ENCODE measurements around the gene TFAP2C.

Gene TFAP2C

DNA sequence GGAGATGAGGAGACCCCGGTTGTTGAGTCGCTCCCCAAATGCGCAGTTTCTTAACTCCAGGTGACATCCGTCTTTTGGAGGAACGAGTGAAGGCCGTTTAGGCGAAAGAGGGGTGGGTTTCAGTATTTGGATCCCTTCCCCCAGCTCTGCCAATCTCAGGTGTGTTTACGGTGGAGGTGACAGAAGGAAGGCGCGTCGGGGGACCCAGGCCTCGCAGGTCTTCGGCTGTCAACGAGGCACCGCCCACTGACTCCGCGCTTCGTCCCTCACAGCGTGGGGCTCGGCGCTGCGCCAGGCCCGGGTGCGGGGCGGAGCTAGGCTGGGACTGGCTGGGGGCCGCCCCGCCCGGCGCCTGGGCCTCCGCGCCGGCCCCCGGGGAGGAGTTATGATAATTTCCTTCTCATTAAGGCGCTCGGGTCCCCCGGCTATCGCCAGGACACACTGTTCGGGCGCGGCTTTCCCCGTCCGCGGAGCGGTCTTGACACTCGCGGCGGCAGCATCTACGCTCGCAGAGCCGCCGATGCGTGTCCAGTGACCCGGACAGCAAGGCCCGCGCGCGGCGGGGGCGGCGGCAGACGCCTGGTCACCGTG is at the start of gene TFAP2C:
TSS of gene TFAP2C (plus strand) at position 434 of the 591 bp plus-strand sequence. CDS start 239 bp downstream, outside the sequence.
- DNase-seq (ENCODE audit: low read depth): peak; percentile 93
- TF ChIP-seq, protein P1, sequence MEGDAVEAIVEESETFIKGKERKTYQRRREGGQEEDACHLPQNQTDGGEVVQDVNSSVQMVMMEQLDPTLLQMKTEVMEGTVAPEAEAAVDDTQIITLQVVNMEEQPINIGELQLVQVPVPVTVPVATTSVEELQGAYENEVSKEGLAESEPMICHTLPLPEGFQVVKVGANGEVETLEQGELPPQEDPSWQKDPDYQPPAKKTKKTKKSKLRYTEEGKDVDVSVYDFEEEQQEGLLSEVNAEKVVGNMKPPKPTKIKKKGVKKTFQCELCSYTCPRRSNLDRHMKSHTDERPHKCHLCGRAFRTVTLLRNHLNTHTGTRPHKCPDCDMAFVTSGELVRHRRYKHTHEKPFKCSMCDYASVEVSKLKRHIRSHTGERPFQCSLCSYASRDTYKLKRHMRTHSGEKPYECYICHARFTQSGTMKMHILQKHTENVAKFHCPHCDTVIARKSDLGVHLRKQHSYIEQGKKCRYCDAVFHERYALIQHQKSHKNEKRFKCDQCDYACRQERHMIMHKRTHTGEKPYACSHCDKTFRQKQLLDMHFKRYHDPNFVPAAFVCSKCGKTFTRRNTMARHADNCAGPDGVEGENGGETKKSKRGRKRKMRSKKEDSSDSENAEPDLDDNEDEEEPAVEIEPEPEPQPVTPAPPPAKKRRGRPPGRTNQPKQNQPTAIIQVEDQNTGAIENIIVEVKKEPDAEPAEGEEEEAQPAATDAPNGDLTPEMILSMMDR (IDR thresholded peaks at IDR 0.05; ENCODE audit: insufficient read depth, low read depth, low read length, missing control alignments): no peak
- H3K4me3 ChIP-seq (ENCODE audit: low read length): peak within 1 kb of the TSS; percentile 98

DNA sequence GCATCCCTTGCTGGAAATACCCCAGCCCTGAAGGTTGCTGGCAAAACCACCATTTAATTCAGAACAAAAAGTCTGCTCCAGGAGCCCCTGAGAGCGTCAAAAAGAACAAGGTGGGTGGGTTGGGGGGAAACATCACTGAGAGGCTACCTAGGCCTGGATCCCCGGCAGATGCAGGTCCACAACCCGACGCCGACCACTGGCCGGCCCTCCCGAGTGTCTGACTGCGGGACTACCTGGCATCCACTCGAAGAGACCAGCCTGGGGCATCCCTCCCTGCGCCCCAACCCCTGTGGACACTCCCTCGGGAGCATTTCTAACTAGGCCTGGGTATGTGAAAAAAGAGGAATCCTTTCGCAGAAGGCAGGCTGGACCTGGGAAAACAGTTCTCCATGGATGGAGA is 48.9 kb upstream of the TFAP2C start:
- DNase-seq (ENCODE audit: low read depth): no peak
- TF ChIP-seq, protein P1 (IDR thresholded peaks at IDR 0.05; ENCODE audit: insufficient read depth, low read depth, low read length, missing control alignments): no peak
- H3K4me3 ChIP-seq (ENCODE audit: low read length): no peak overlapping the region

DNA sequence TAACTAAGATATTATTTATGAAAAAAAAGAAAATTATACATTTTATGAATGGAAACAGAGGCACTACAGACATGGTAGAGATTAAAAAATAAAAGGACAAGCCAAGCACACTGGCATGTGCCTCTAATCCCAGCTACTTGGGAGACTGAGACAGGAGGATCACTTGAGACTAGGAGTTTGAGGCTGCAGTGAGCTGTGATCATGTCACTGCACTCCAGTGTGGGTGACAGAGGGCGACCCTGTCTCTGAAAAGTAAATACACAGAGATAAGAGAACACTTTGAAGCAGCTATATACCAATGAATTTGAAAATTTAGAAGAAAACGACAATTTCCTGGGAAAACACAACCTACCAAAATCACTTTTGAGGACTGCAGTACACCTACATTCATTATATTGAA is 47.4 kb upstream of the TFAP2C start:
- TF ChIP-seq, protein P1 (IDR thresholded peaks at IDR 0.05; ENCODE audit: insufficient read depth, low read depth, low read length, missing control alignments): no peak
- H3K4me3 ChIP-seq (ENCODE audit: low read length): no peak overlapping the region
- no peak for DNase-seq (ENCODE audit: low read depth)

DNA sequence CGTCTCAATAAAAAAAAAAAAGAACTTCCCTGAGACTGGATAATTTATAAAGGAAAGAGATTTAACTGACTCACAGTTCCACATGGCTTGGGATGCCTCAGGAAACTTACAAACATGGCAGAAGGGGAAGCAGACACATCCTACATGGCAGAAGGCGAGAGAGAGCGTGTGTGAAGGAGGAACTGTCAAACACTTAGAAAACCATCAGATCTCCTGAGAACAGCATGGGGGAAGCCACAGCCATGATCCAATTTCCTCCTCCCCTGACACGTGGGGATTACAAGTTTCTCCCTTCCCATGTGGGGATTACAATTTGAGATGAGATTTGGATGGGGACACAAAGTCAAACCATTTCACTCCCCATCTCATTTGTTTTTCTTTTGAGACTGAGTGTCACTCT is 46.6 kb upstream of the TFAP2C start:
- no peak overlapping the region for H3K4me3 ChIP-seq (ENCODE audit: low read length)
- TF ChIP-seq, protein P1 (IDR thresholded peaks at IDR 0.05; ENCODE audit: insufficient read depth, low read depth, low read length, missing control alignments): no peak
- no peak for DNase-seq (ENCODE audit: low read depth)

DNA sequence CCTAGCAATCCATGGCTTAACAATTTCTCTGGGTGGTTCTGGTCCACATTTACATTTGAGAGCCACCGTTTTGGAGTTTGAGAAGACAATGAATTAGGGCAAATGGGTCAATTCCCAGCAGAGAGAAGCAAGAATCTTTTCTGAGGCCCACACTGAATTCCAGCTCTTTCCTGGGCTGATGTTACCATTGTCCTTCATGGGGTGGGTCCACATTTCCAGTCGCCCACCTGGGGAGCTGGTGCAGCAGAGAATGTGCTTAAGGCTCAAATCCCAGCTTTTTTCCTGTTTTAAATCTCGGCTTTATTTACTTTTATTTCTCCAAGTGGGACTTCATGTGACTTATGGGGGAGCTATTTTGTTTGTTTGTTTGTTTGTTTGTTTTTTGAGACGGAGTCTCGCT is 44.2 kb upstream of the TFAP2C start:
- no peak overlapping the region for H3K4me3 ChIP-seq (ENCODE audit: low read length)
- no peak for DNase-seq (ENCODE audit: low read depth)
- TF ChIP-seq, protein P1 (IDR thresholded peaks at IDR 0.05; ENCODE audit: insufficient read depth, low read depth, low read length, missing control alignments): no peak

DNA sequence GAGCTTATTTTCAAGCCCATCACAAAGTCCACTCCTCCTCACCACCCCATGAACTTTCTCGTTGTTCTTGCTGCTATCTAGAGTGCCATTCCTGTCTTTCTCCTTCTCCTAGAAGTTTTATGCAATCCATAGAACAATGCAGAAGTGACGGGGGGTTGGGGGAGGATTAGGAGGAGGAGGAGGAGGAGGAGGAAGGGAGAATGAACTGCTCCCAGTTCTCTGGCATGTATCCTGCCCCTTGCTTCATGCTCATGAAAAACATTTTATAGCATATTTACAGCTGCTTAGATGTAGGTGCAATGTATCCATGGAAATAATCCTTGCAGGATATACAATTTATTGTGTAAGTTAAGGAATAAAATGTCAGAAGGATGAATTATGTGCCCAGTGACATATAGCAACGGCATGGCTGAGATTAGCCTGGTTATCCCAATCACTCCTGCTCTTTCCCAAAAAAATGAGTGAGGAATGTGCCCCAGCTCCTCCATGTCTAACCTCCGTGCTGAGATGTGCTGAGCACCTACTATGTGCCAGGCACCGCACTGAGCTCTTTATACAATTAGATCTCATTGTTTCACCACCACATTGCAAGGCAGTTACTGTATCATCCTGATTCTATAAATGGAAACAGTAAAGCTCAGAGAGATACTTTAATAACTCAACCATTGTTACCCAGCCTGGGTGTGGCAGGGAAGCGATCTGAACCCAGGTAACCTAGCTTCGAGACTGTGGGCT is 41.6 kb upstream of the TFAP2C start:
- TF ChIP-seq, protein P1 (IDR thresholded peaks at IDR 0.05; ENCODE audit: insufficient read depth, low read depth, low read length, missing control alignments): no peak
- no peak overlapping the region for H3K4me3 ChIP-seq (ENCODE audit: low read length)
- DNase-seq (ENCODE audit: low read depth): no peak
